ENCODE data around the gene P2RY11. TPM values are rescaled to one million over a fixed set of nuclear protein-coding genes. Genes with fewer than 3 reads are reported as not detected.

The P2RY11 gene
- total and polyA plus RNA-seq, 2 experiments from 2014 or later: 4.0 to 4.3 TPM

DNA sequence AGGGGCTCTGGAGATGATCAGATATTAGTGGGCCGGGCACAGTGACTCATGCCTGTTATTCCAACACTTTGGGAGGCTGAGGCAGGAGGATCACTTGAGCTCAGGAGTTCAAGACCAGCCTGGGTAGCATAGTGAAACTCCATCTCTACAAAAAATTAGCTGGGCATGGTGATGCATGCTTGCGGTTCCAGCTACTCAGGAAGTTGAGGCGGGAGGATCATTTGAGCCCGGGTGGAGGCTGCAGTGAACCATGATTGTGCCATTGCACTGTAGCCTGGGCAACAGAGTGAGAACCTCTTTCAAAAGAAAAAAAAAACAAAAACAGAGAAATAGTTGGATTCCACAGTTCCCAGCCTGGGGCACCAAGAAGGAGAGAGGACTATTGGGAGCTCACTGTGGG, 43.3 kb upstream of the P2RY11 start:
- Mint-ChIP-seq H3K4me1 (peaks cover 8% of the 10 kb centered on the region), H3K27ac (no peak overlapping the region), H3K27me3 (ENCODE audit: insufficient read depth, low read depth, poor library complexity) (peaks cover 11% of the 10 kb centered on the region), H3K9me3 (peaks cover 16% of the 10 kb centered on the region), H3K4me3 (no peak overlapping the region), H3K36me3 (ENCODE audit: low read depth) (peaks cover 5% of the 10 kb centered on the region; the same call in 1 of the 3 replicates)
- no peak overlapping the region; the same call in 1 of the 2 replicates for H2AFZ ChIP-seq
- H3K36me3 ChIP-seq (ENCODE audit: insufficient read depth): no peaks in the 10 kb centered on the region
- H3K4me2 ChIP-seq: no peak overlapping the region
- 0 out of 2 replicates have a peak, but pooled peaks cover 6% of the 10 kb centered on the region for H3K4me1 ChIP-seq (ENCODE audit: insufficient read depth)
- H3K4me3 ChIP-seq: no peak overlapping the region
- no peak overlapping the region for H3K27ac ChIP-seq (ENCODE audit: low read depth)
- no peaks in the 10 kb centered on the region for H3K27me3 ChIP-seq (ENCODE audit: insufficient read depth)
- H4K20me1 ChIP-seq (replicated peaks; ENCODE audit: insufficient read depth): no peaks in the 10 kb centered on the region
- DNase-seq (ENCODE audit: low spot score): no peak
- H3K79me2 ChIP-seq (replicated peaks; ENCODE audit: insufficient read depth): no peaks in the 10 kb centered on the region
- no peaks in the 10 kb centered on the region for H3F3A ChIP-seq (replicated peaks; ENCODE audit: low read depth)
- H3K9me2 ChIP-seq (ENCODE audit: insufficient read depth): peaks cover 5% of the 10 kb centered on the region; the same call in 1 of the 2 replicates
- ATAC-seq: no peak
- TF ChIP-seq STAT1 (IDR thresholded peaks at IDR 0.05; ENCODE audit: unreplicated experiment) (no peak), EZH2phosphoT487 (IDR thresholded peaks at IDR 0.05; ENCODE audit: unreplicated experiment) (no peak), CREB1 (CRISPR knock-in tag; IDR thresholded peaks at IDR 0.05; ENCODE audit: low read depth) (no peak), POLR2AphosphoS5 (IDR thresholded peaks at IDR 0.05; ENCODE audit: low read depth) (no peak), ZNF331 (CRISPR knock-in tag; IDR thresholded peaks at IDR 0.05; ENCODE audit: low read depth) (no peak), ZNF114 (CRISPR knock-in tag; IDR thresholded peaks at IDR 0.05) (no peak)
- TF ChIP-seq, protein P1, sequence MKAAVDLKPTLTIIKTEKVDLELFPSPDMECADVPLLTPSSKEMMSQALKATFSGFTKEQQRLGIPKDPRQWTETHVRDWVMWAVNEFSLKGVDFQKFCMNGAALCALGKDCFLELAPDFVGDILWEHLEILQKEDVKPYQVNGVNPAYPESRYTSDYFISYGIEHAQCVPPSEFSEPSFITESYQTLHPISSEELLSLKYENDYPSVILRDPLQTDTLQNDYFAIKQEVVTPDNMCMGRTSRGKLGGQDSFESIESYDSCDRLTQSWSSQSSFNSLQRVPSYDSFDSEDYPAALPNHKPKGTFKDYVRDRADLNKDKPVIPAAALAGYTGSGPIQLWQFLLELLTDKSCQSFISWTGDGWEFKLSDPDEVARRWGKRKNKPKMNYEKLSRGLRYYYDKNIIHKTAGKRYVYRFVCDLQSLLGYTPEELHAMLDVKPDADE (IDR thresholded peaks at IDR 0.05): no peak
- TF ChIP-seq, protein P2, sequence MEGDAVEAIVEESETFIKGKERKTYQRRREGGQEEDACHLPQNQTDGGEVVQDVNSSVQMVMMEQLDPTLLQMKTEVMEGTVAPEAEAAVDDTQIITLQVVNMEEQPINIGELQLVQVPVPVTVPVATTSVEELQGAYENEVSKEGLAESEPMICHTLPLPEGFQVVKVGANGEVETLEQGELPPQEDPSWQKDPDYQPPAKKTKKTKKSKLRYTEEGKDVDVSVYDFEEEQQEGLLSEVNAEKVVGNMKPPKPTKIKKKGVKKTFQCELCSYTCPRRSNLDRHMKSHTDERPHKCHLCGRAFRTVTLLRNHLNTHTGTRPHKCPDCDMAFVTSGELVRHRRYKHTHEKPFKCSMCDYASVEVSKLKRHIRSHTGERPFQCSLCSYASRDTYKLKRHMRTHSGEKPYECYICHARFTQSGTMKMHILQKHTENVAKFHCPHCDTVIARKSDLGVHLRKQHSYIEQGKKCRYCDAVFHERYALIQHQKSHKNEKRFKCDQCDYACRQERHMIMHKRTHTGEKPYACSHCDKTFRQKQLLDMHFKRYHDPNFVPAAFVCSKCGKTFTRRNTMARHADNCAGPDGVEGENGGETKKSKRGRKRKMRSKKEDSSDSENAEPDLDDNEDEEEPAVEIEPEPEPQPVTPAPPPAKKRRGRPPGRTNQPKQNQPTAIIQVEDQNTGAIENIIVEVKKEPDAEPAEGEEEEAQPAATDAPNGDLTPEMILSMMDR (conservative IDR thresholded peaks at IDR 0.05; ENCODE audit: low read depth in 2 of 2): no peak
- TF ChIP-seq, protein P3, sequence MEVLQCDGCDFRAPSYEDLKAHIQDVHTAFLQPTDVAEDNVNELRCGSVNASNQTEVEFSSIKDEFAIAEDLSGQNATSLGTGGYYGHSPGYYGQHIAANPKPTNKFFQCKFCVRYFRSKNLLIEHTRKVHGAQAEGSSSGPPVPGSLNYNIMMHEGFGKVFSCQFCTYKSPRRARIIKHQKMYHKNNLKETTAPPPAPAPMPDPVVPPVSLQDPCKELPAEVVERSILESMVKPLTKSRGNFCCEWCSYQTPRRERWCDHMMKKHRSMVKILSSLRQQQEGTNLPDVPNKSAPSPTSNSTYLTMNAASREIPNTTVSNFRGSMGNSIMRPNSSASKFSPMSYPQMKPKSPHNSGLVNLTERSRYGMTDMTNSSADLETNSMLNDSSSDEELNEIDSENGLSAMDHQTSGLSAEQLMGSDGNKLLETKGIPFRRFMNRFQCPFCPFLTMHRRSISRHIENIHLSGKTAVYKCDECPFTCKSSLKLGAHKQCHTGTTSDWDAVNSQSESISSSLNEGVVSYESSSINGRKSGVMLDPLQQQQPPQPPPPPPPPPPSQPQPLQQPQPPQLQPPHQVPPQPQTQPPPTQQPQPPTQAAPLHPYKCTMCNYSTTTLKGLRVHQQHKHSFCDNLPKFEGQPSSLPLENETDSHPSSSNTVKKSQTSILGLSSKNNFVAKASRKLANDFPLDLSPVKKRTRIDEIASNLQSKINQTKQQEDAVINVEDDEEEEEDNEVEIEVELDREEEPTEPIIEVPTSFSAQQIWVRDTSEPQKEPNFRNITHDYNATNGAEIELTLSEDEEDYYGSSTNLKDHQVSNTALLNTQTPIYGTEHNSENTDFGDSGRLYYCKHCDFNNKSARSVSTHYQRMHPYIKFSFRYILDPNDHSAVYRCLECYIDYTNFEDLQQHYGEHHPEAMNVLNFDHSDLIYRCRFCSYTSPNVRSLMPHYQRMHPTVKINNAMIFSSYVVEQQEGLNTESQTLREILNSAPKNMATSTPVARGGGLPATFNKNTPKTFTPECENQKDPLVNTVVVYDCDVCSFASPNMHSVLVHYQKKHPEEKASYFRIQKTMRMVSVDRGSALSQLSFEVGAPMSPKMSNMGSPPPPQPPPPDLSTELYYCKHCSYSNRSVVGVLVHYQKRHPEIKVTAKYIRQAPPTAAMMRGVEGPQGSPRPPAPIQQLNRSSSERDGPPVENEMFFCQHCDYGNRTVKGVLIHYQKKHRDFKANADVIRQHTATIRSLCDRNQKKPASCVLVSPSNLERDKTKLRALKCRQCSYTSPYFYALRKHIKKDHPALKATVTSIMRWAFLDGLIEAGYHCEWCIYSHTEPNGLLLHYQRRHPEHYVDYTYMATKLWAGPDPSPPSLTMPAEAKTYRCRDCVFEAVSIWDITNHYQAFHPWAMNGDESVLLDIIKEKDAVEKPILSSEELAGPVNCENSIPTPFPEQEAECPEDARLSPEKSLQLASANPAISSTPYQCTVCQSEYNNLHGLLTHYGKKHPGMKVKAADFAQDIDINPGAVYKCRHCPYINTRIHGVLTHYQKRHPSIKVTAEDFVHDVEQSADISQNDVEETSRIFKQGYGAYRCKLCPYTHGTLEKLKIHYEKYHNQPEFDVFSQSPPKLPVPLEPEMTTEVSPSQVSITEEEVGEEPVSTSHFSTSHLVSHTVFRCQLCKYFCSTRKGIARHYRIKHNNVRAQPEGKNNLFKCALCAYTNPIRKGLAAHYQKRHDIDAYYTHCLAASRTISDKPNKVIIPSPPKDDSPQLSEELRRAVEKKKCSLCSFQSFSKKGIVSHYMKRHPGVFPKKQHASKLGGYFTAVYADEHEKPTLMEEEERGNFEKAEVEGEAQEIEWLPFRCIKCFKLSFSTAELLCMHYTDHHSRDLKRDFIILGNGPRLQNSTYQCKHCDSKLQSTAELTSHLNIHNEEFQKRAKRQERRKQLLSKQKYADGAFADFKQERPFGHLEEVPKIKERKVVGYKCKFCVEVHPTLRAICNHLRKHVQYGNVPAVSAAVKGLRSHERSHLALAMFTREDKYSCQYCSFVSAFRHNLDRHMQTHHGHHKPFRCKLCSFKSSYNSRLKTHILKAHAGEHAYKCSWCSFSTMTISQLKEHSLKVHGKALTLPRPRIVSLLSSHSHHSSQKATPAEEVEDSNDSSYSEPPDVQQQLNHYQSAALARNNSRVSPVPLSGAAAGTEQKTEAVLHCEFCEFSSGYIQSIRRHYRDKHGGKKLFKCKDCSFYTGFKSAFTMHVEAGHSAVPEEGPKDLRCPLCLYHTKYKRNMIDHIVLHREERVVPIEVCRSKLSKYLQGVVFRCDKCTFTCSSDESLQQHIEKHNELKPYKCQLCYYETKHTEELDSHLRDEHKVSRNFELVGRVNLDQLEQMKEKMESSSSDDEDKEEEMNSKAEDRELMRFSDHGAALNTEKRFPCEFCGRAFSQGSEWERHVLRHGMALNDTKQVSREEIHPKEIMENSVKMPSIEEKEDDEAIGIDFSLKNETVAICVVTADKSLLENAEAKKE (CRISPR knock-in tag; IDR thresholded peaks at IDR 0.05): no peak
